Measurements from ENCODE around the gene PER2.

PER2 gene

DNA sequence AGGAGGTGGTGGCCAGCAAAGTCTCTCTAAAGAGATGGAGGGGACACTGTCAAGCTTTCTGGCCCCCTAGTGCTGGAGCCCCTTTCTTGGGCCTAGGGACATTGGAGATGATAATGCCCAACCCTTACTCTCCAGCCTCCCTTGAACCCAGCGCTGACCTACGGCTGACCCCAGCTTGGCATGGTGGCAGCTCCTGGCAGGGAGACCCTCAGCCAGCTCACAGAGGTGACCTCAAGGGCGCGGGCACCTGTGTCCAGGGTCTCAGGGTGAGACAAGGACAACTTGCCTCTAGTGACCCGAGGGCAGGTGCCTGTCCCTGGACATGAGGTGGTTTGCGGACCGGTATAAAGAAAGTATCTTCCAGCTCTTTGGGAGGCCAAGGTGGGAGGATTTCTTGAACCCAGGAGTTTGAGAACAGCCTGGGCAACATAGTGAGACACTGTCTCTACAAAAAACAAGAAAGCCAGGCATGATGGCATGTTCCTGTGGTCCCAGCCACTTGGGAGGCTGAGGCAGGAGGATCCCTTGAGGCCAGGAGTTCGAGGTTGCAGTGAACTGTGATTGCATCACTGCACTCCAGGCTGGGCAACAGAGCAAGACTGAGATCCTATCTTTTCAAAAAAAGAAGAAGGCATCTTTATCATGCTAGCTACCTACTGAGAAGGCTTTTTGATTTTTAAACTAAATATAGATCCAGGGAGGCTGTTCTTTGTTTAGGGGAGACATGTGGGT, 3.3 kb upstream of the PER2 start:
- peaks cover 9% of the 10 kb centered on the region for H3K27me3 Mint-ChIP-seq (ENCODE audit: low read depth)
- H3K4me1 Mint-ChIP-seq, result peaks cover 27% of the 10 kb centered on the region
- TF ChIP-seq, protein P1, sequence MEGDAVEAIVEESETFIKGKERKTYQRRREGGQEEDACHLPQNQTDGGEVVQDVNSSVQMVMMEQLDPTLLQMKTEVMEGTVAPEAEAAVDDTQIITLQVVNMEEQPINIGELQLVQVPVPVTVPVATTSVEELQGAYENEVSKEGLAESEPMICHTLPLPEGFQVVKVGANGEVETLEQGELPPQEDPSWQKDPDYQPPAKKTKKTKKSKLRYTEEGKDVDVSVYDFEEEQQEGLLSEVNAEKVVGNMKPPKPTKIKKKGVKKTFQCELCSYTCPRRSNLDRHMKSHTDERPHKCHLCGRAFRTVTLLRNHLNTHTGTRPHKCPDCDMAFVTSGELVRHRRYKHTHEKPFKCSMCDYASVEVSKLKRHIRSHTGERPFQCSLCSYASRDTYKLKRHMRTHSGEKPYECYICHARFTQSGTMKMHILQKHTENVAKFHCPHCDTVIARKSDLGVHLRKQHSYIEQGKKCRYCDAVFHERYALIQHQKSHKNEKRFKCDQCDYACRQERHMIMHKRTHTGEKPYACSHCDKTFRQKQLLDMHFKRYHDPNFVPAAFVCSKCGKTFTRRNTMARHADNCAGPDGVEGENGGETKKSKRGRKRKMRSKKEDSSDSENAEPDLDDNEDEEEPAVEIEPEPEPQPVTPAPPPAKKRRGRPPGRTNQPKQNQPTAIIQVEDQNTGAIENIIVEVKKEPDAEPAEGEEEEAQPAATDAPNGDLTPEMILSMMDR (IDR thresholded peaks at IDR 0.05; ENCODE audit: unreplicated experiment in 3 of 3), result no peak
- H3K27ac Mint-ChIP-seq, result no peak overlapping the region
- H3K9me3 Mint-ChIP-seq, result no peaks in the 10 kb centered on the region
- no peaks in the 10 kb centered on the region for H3K36me3 Mint-ChIP-seq (ENCODE audit: low read depth)
- no peak overlapping the region for H3K4me3 Mint-ChIP-seq

DNA sequence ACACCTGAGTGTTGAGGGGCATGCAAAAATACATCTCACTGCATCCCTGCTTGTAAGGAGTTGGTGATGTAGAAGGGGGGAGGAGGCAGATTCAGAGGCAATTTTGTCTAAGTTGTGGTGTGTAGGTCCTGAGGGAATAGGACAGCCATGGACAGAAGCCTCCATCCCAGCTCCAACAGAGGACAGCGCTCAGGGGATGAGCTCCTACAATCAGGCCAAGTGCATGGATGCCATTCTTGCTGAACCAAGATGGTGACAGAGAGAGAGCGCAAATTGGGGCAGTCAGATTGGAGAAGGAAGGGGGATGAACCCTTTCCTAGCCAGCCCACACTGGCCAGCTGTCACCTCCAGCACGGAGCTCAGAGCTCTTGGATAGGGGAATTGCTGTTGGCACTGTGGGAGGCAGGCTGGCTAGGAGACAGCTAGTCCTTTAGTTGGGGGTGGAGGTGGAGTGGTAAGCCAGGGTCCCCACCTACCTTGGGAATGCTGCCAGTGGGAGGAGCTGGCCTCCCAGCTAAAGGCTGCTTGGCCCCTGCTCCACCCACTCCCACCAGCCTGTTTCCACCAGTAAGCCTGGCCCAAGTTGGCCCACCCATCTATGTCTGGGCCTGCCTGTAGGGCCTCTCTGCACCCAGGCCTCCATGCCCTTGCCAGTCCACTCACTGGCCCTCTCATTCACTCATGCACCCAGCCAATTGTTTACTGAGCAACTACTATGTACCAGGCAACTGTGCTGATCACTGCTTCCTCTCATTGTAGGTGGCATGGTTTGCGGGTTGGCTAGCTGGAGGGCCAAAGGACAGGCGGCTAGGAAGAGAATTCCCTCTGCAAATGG, 2.5 kb upstream of the PER2 start:
- peaks cover 35% of the 10 kb centered on the region for H3K4me1 Mint-ChIP-seq

DNA sequence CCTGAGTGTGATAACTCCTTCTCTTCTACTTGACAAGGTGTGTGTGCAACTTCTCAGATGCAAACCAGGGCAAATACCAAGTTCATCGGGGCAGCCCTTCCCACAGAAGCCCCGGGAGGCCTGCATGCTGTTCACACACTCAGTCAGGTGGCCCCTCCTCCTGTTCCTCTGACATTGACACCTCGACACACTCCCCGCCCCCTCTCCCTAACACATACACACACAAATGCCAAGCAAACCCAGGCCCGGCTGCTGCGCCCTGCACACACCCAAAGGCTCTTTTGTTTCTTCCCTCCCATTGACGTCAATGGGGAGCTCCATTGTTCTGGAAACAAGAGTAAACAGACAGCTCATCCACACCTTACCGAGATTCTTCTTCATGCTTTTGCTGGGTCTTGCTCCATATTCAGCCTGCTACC, 1.7 kb upstream of the PER2 start:
- Mint-ChIP-seq H3K4me3 (peak overlapping the region; percentile 88 to 94 (median 93)), H3K27ac (peak overlapping the region in 1 of 3 experiments; percentile 54)
- TF ChIP-seq, protein P1 (IDR thresholded peaks at IDR 0.05; ENCODE audit: unreplicated experiment in 3 of 3), result no peak

More for the DNA sequence above, 2.5 kb upstream of the PER2 start:
- TF ChIP-seq, protein P1 (IDR thresholded peaks at IDR 0.05; ENCODE audit: unreplicated experiment in 3 of 3), result no peak
- Mint-ChIP-seq H3K27me3 (ENCODE audit: low read depth) (peaks cover 9% of the 10 kb centered on the region), H3K4me3 (peak overlapping the region; percentile 88 to 94 (median 93)), H3K9me3 (no peaks in the 10 kb centered on the region), H3K27ac (no peak overlapping the region), H3K36me3 (ENCODE audit: low read depth) (no peaks in the 10 kb centered on the region)

DNA sequence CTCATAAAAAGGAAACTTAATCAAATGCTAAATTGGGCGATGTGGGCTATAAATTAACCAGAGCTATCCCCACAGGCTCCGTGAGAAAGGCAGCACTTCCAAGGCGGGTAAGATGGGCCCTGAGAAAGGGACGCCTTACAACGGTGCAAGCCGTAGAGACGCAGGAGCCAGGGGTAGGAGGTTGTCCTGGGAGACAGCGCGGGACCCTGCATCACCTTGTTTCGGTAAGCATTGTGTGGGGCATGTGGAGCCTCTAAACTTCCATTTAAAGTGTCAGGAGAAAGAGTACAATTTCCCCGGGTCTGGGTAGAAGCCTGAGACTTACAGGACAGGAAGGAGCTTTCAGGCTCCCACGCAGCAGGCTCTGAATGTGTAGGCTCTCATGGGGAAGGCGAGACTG, 1.2 kb upstream of the PER2 start:
- no peaks in the 10 kb centered on the region for H3K36me3 Mint-ChIP-seq (ENCODE audit: low read depth)
- TF ChIP-seq, protein P1 (IDR thresholded peaks at IDR 0.05; ENCODE audit: unreplicated experiment in 3 of 3), result no peak
- H3K4me3 Mint-ChIP-seq, result peak overlapping the region; percentile 88 to 94 (median 93)
- H3K9me3 Mint-ChIP-seq, result no peaks in the 10 kb centered on the region
- H3K4me1 Mint-ChIP-seq, result peaks cover 46% of the 10 kb centered on the region
- peaks cover 5% of the 10 kb centered on the region for H3K27me3 Mint-ChIP-seq (ENCODE audit: low read depth)
- H3K27ac Mint-ChIP-seq, result peak overlapping the region; percentile 61 to 92 (median 82)

More for the DNA sequence above, 1.7 kb upstream of the PER2 start:
- peaks cover 43% of the 10 kb centered on the region for H3K4me1 Mint-ChIP-seq
- peaks cover 5% of the 10 kb centered on the region for H3K27me3 Mint-ChIP-seq (ENCODE audit: low read depth)
- H3K36me3 Mint-ChIP-seq (ENCODE audit: low read depth), result no peaks in the 10 kb centered on the region
- H3K9me3 Mint-ChIP-seq, result no peaks in the 10 kb centered on the region

DNA sequence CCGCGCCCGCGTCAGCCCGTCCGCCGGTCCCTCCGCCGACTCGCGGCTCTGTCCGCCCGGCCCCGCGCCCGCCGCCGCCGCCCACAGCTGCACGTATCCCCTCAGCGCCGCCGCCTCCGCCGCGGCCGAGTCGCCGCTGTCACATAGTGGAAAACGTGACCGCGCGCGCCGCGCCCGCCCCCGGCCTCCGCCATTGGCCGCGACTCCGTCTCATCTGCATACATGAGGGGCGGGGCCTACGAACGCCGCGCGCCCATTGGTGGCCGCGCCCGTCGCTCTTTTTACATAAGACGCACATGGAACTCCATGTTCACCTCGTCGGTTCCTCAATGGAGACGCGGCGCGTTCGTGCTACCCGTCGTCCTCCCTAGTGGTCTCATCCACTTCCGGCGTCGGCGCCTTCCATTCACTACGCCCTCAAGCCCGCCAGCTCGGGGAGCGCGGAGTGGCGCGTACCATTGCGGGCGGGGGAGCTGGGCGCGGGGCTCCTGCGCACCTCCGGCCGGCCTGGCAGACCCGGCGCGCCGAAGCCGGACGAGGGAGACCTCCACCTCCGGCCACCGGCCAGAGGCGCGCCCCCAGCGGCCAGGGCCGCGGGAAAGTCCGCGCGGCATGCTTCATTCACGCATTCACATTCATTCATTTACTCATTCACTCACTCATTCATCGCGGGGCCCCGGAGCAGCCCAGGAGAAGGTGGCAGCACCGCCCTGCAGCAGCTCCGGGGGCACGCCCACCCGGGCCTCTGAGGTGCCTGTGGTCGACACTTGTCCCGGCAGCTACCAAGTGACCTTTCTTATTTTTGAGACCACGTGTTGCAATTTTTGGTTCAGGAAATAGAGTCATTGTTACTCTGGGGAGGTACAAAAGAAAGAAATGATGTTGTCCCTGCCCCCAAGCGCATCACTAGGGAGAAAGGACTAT, 502 bp upstream of the PER2 start:
- H3K27ac Mint-ChIP-seq, result peak overlapping the region; percentile 61 to 96 (median 92)
- H3K4me1 Mint-ChIP-seq, result peaks cover 48% of the 10 kb centered on the region
- peak overlapping the region; percentile 93 to 97 (median 94) for H3K4me3 Mint-ChIP-seq
- no peaks in the 10 kb centered on the region for H3K27me3 Mint-ChIP-seq (ENCODE audit: low read depth)
- TF ChIP-seq, protein P1 (IDR thresholded peaks at IDR 0.05; ENCODE audit: unreplicated experiment in 3 of 3), result peak; percentile 35 to 42 (median 36)
- H3K9me3 Mint-ChIP-seq, result no peaks in the 10 kb centered on the region
- no peaks in the 10 kb centered on the region for H3K36me3 Mint-ChIP-seq (ENCODE audit: low read depth)

All from nephron (organoid).